GM12874 (cell line): Measurements from ENCODE around the gene GABRP.

ENCODE experiments used
- TF ChIP-seq, protein P1 (sequence below): IDR thresholded peaks from 2 replicates; pipeline ENCODE4 v1.5.1; 2011; ENCODE audit warnings: low read depth, mild to moderate bottlenecking, control low read depth, low read length, moderate library complexity; ENCODE audit not compliant: insufficient read depth

Gene GABRP

DNA sequence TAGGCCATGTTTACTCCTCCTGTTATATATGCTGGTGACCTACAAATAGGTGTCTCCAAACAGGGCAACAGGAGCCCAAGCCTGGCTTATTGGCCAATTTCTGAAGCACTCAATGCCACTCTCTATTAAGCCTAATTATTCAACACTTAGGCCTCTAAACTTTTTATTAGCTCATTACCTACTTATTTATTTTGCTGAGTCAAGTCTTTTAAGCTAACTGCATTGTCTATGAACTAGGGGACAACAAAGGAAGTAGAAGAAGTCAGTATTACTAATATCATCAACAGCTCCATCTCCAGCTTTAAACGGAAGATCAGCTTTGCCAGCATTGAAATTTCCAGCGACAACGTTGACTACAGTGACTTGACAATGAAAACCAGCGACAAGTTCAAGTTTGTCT lies 28.2 kb downstream of the GABRP start:
- TF ChIP-seq, protein P1, sequence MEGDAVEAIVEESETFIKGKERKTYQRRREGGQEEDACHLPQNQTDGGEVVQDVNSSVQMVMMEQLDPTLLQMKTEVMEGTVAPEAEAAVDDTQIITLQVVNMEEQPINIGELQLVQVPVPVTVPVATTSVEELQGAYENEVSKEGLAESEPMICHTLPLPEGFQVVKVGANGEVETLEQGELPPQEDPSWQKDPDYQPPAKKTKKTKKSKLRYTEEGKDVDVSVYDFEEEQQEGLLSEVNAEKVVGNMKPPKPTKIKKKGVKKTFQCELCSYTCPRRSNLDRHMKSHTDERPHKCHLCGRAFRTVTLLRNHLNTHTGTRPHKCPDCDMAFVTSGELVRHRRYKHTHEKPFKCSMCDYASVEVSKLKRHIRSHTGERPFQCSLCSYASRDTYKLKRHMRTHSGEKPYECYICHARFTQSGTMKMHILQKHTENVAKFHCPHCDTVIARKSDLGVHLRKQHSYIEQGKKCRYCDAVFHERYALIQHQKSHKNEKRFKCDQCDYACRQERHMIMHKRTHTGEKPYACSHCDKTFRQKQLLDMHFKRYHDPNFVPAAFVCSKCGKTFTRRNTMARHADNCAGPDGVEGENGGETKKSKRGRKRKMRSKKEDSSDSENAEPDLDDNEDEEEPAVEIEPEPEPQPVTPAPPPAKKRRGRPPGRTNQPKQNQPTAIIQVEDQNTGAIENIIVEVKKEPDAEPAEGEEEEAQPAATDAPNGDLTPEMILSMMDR, result no peak

DNA sequence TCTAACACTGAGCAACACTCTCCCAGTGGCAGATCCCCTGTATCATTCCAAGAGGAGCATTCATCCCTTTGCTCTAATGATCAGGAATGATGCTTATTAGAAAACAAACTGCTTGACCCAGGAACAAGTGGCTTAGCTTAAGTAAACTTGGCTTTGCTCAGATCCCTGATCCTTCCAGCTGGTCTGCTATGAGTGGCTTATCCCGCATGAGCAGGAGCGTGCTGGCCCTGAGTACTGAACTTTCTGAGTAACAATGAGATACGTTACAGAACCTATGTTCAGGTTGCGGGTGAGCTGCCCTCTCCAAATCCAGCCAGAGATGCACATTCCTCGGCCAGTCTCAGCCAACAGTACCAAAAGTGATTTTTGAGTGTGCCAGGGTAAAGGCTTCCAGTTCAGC lies 29.7 kb downstream of the GABRP start:
- TF ChIP-seq, protein P1, result no peak

DNA sequence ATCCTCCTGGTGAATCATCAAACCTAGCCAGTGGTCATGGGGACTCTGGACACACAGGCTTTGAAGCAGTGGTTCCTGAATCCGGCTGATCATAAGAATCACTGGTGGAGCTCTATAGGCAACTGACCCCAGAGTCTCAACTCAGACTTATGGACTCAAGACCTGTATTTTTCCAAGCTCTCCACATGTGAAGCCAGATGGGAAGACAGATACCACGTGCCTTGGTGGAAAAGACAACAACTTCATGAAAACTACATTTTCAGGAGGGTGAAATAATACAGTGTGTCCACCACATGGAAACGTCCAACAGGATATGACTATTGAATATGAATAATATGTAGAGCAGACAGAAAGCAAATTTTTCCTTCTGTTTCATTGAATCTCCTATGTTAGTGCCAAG lies 33.7 kb downstream of the GABRP start:
- TF ChIP-seq, protein P1, result no peak

DNA sequence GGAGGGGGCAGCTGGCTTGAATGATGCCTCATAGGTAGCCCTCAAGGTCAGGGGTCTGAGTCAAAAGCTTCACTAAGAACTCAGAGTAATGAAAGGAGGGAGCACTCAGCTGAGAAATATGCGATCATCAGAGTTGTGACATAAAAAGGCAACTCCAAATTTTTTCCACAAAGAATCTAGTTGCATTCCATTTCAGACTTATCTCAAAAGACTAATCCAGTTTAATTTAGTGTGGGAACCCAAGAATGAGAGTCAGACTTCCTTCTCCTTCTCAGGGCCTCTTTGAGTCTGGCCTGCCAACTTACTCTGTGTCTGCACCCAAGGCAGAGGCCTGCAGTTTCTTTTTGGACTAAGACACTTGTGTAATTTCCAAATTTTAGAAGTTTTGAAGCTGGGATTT lies 34.7 kb downstream of the GABRP start:
- TF ChIP-seq, protein P1, result no peak

DNA sequence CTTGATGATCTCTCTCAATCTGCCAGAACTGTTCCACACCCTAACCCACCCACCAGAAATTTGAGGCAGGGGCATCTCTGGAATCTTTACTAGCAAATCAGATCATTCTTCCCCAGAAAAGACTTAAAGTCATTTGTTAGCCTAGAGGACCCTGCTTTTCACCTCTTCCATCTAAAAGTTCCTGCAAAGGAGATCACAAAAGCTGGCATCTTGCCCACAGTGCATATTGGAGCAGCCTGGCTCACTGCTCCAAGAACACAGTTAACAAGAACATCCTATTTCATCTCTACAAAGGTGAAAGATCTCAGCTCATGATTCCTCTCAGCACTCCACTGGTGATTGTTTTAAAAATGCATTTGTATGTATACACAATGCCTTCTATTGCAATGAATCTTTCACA lies 36.3 kb downstream of the GABRP start:
- TF ChIP-seq, protein P1, result no peak

DNA sequence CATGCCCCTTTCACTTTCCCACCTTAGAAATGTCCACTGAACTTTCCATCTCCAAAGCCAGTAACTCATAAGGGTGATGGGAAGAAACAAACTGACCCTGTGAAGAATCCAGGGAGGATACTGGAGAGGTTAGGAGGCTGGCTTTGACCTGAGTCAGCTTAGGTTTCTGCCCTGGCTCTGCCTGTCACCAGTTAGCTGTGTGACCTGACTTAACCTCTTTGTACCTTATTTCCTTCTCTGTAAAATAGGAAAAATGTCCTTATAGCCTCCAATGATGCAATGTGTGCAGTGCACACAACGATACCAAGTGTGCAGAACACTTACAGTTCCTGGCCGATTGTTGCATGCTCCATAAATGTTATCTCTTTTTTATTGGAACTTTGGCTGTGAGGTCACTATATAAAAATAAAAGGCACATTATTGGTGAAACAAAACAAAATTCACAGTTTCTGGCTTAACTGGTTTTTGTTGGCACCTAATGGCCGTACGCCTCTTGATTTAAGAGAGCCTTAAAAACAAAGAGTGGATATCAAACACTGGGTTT lies 37.8 kb downstream of the GABRP start:
- TF ChIP-seq, protein P1, result no peak

DNA sequence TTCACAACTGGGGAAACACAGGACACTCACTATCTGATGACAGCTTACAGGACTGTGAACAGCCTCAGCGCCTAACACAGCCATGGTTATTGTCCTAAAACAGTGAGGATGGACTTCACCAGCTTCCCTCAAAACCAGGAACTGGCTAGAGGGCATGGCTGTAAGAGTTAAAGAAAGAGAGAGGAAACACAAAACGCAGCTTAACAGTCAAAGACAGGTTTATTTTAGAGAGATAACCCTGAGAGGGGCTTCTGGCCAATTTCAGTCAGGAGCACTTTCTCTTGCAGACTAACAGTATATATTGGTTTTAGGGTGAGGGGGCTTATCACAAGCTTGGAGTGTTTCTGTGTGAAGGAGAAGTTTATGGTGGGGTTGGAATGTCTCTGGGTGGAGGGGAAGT lies 42.6 kb downstream of the GABRP start:
- TF ChIP-seq, protein P1, result no peak
